Testis (tissue), 3 donors: ENCODE data around the gene DGKD. TPM values are rescaled to one million over a fixed set of nuclear protein-coding genes. Genes with fewer than 3 reads are reported as not detected.

ENCODE experiments used
- DNase-seq: peaks from one replicate; pipeline ENCODE4 v3.0.0-alpha.2; 2019
- H3K27ac ChIP-seq, 2 donors: fragments of 200-600 bp; sonication (generic); one replicate each; pipeline ENCODE4 v1.5.1; 2019
- H3K27me3 ChIP-seq: fragments of 200-600 bp; sonication (generic); one replicate; pipeline ENCODE4 v1.5.1; 2019
- H3K36me3 ChIP-seq: fragments of 200-600 bp; sonication (generic); one replicate; pipeline ENCODE4 v1.5.1; 2017; ENCODE audit warnings: low read depth; ENCODE audit errors: missing control alignments
- H3K4me1 ChIP-seq: fragments of 200-600 bp; sonication (generic); one replicate; pipeline ENCODE4 v1.5.1; 2019
- H3K4me3 ChIP-seq, 2 donors: fragments of 200-600 bp; sonication (generic); one replicate each; pipeline ENCODE4 v1.5.1; 2017 to 2019
- H3K9me3 ChIP-seq: fragments of 200-600 bp; sonication (generic); one replicate; pipeline ENCODE4 v1.5.1; 2017
- POLR2A ChIP-seq: fragments of 450-650 bp; IDR thresholded peaks from one replicate; pipeline ENCODE4 v1.6.1; 2017; ENCODE audit warnings: antibody characterized with exemption, mild to moderate bottlenecking, moderate library complexity
- WGBS, 2 donors: methylation state at CpG; one replicate each; pipeline ENCODE4 v1.1.5; 2018; 5-methylcytosine and 5-hydroxymethylcytosine counted together
- intact Hi-C: fragments of 100-400 bp; cut with DNase I; formaldehyde crosslinking; loops from one replicate; pipeline ENCODE4 v1.15.1; 2023; ENCODE audit warnings: low total_unique reads
- polyA plus RNA-seq: library from polyadenylated mRNA; stranded (reverse); fragments of 350-450 nt; fragmentation: Illumina TruSeq; extraction: RNeasy Lipid Tissue Mini Kit (QIAGEN cat#74804); gene quantifications from one replicate; pipeline ENCODE4 v1.2.3, GENCODE V29; 2014; ENCODE audit warnings: low read depth, low replicate concordance; ENCODE audit not compliant: insufficient read depth
- total RNA-seq, 2 donors: library from RNA; depleted of rRNA; stranded (reverse); fragments of >200 nt; gene quantifications; one replicate each; pipeline ENCODE4 v1.2.3, GENCODE V29; 2016
- TF ChIP-seq, protein P1 (sequence below), 3 experiments: fragments of 450-650 bp in 2 of 3; fragments of 200-600 bp in 1 of 3; sonication (generic) in 1 of 3; IDR thresholded peaks; one replicate each; pipeline ENCODE4 v1.5.1; 2016 to 2019; ENCODE audit warnings: antibody characterized with exemption in 3 of 3, mild to moderate bottlenecking in 2 of 3, moderate library complexity in 1 of 3

Gene DGKD
- total and polyA plus RNA-seq, 3 donors from 2014 or later = 65.1 to 80.1 (median 66.7) TPM

DNA sequence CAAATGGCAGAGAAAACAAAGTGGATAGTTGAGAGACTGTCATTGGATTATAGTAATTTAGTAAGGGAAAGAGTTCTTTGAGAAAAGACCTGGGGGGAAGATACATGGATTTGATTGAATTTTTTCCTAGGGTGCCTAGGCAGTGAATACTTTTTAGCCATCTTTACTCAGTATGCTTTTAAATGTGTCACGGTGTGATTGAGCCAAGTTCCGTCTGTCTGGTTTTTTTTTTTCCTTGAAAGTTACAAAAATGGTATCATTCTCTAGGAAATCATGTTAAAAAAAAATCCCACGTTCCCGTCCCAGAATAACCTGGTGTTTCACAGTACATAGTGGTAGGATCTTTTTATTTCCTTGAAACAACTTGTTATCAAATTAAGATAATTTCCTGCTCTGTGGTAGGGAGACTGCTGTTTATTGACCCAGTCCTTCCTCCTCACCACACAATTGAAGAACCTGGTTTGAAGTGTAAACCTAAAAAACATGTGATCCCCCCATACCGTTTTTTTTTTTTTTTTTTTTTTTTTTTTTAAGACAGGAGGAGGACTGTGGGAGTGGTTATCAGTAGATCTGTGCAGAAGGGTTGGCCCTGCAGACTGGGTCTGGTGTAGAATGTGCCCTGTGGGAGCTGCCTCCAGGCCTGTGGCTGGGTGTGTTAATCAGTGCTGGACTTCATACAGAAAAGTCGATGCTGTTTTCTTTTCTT is 55.1 kb downstream of the DGKD start:
- peak; percentile 58 for DNase-seq
- intact Hi-C loops = no loop called here
- 26 to 32% methylated on average over 6 of the region's 6 CpGs for WGBS, 2 donors

DNA sequence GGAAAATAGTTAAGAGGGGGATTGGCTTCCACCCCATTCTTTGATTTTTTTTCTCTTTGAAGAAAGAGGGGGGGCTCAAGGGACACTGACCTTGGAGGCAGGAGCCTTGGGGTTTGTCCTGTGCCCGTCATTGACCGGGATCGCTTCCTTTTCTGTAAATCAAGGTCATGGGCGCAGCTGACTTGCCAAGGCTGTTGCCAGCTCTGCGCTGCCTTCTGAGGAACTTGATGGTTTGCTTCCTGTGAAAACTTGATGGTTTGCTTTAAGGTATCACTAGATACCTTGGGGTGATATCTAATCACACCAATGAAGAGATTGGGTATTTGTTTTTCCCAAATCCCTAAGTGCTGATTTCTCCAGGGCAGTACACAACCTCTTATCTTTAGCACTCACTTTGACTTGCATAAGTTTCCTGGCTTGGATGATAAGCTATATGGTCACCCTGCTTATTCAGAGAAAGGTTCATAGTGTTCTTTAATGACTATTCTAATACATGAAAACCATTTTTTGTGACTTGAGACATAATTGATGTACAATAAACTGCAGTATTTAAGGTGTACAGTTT is 56.0 kb downstream of the DGKD start:
- Histone ChIP-seq H3K36me3 (no peaks in the 10 kb centered on the region), H3K27ac (peak overlapping the region; percentile 36 to 48), H3K9me3 (no peaks in the 10 kb centered on the region), H3K4me1 (peaks cover 20% of the 10 kb centered on the region), H3K27me3 (no peaks in the 10 kb centered on the region), H3K4me3 (no peak overlapping the region)
- intact Hi-C loops = no loop called here
- no peak for TF ChIP-seq POLR2A
- TF ChIP-seq, protein P1, sequence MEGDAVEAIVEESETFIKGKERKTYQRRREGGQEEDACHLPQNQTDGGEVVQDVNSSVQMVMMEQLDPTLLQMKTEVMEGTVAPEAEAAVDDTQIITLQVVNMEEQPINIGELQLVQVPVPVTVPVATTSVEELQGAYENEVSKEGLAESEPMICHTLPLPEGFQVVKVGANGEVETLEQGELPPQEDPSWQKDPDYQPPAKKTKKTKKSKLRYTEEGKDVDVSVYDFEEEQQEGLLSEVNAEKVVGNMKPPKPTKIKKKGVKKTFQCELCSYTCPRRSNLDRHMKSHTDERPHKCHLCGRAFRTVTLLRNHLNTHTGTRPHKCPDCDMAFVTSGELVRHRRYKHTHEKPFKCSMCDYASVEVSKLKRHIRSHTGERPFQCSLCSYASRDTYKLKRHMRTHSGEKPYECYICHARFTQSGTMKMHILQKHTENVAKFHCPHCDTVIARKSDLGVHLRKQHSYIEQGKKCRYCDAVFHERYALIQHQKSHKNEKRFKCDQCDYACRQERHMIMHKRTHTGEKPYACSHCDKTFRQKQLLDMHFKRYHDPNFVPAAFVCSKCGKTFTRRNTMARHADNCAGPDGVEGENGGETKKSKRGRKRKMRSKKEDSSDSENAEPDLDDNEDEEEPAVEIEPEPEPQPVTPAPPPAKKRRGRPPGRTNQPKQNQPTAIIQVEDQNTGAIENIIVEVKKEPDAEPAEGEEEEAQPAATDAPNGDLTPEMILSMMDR (IDR thresholded peaks at IDR 0.05) = no peak
- WGBS, 2 donors = 38 to 47% methylated on average over 5 of the region's 5 CpGs
- DNase-seq = peak; percentile 58

More for the DNA sequence above, 55.1 kb downstream of the DGKD start:
- H3K4me1 ChIP-seq = peaks cover 20% of the 10 kb centered on the region
- no peaks in the 10 kb centered on the region for H3K27me3 ChIP-seq
- no peak overlapping the region for H3K4me3 ChIP-seq
- H3K9me3 ChIP-seq = no peaks in the 10 kb centered on the region
- H3K36me3 ChIP-seq = no peaks in the 10 kb centered on the region
- peak overlapping the region; percentile 36 to 48 for H3K27ac ChIP-seq
- no peak for TF ChIP-seq POLR2A
- TF ChIP-seq, protein P1 (IDR thresholded peaks at IDR 0.05) = no peak

DNA sequence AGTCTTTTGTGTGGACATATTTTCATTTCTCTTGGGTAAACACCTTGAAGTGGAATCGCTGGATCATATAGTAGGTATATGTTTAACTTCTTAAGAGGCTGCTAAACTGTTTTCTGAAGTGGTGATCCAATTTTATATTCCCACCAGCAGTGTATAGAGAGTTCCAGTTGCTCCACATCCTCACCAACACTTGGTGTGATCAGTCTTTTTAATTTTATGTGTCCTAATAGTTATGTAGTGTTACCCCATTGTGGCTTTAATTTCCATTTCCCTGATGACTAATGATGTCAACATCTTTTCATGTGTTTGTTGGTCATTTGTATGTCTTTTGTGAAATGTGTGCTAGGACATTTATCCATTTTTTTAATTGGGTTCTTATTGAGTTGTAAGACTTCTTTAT is 56.9 kb downstream of the DGKD start:
- Histone ChIP-seq H3K4me1 (peaks cover 20% of the 10 kb centered on the region), H3K4me3 (no peak overlapping the region), H3K9me3 (no peaks in the 10 kb centered on the region), H3K27me3 (no peaks in the 10 kb centered on the region), H3K36me3 (no peaks in the 10 kb centered on the region), H3K27ac (no peak overlapping the region)
- 94 to 96% methylated on average over 1 of the region's 1 CpG for WGBS, 2 donors
- intact Hi-C loops = no loop called here
- DNase-seq = no peak
- TF ChIP-seq, protein P1 (IDR thresholded peaks at IDR 0.05) = no peak
- TF ChIP-seq POLR2A = no peak

DNA sequence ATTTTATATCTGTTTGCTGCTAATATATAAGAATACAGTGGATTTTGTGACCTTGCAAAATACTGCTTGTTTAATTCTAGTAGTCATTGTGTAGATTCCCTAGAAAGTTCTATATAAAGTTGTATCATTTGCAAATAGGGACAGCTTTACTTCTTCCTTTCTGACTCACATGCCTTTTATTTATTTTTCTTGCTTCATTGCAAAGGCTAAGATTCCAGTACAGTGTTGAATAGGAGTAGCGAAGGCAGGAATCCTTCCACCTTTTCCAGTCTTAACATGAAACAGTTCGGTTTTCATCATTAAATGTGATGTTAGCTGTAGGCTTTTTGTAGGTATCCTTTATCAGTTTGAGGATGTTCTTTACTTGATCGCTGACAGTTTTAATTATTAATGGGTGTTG is 58.1 kb downstream of the DGKD start:
- no peaks in the 10 kb centered on the region for H3K36me3 ChIP-seq
- peaks cover 20% of the 10 kb centered on the region for H3K4me1 ChIP-seq
- intact Hi-C loops = no loop called here
- H3K9me3 ChIP-seq = no peaks in the 10 kb centered on the region
- DNase-seq = no peak
- 95 to 97% methylated on average over 3 of the region's 3 CpGs for WGBS, 2 donors
- H3K27ac ChIP-seq = no peak overlapping the region
- H3K4me3 ChIP-seq = no peak overlapping the region
- no peak for TF ChIP-seq POLR2A
- TF ChIP-seq, protein P1 (IDR thresholded peaks at IDR 0.05) = no peak
- no peaks in the 10 kb centered on the region for H3K27me3 ChIP-seq
